GM19193 (cell line): ENCODE data around the gene PROZ.

ENCODE experiments used
- POLR2A ChIP-seq: IDR thresholded peaks from 4 replicates; pipeline ENCODE4 v1.6.1; 2011; ENCODE audit not compliant: insufficient read depth, insufficient read length; ENCODE audit errors: extremely low read depth

PROZ gene

GRCh38 chr13:113126265-113127150, 31.9 kb upstream of the PROZ start:
- TF ChIP-seq POLR2A: no peak

DNA sequence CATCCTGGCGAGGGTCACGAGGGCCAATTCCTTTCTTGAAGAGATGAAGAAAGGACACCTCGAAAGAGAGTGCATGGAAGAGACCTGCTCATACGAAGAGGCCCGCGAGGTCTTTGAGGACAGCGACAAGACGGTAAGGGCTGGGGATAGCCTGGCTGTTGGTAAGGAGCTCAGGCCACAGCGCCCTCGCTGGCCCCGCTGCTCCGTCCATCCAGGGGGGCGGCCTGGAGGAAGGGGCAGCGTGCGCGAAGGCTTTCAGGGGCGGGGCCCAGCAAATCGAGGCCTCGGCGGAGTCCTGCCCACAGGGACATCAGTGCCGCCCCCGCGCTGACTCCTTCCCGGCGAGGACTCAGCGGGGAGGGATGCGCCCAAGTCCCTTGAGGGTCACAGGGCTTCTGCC, 29.0 kb upstream of the PROZ start:
- no peak for TF ChIP-seq POLR2A

- TF ChIP-seq POLR2A: no peak
These were observed 28.3 kb upstream of the PROZ start for GRCh38 chr13:113129921-113130750.

- TF ChIP-seq POLR2A: no peak
These were observed 23.1 kb upstream of the PROZ start for GRCh38 chr13:113135281-113135760.

- no peak for TF ChIP-seq POLR2A
These were observed 20.7 kb upstream of the PROZ start for GRCh38 chr13:113137691-113138298.

DNA sequence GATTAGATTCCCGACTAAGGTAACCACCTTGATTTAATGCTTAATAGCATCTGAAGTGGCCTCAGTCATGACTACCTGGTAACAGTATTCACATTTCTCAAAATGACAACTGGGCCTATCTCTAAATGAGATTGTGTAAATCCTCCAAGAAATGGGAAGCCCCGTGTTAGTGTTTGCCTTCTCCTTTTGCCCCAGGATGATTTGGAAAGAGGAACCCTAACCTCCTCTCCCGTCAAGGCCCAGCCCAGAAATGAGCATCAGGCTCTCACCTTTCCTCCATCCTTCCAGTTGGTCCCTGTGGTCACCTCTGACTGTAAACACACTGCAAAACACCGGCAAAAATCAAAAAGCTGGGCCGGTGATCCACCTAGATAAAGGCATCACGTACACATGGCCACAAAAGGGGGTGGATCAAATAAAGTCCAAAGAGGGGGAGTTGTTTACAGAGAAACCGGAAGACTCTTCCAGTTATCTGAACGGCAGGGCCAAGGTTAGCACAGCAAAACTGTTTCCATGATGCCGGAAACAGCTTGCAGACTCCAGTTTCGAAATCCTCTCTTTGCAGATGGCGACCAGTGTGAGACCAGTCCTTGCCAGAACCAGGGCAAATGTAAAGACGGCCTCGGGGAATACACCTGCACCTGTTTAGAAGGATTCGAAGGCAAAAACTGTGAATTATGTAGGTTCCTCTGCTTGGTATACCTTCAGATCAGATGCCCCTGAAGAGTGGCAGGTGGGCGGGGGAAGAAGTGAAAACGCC, 19.5 kb upstream of the PROZ start:
- TF ChIP-seq POLR2A: no peak

DNA sequence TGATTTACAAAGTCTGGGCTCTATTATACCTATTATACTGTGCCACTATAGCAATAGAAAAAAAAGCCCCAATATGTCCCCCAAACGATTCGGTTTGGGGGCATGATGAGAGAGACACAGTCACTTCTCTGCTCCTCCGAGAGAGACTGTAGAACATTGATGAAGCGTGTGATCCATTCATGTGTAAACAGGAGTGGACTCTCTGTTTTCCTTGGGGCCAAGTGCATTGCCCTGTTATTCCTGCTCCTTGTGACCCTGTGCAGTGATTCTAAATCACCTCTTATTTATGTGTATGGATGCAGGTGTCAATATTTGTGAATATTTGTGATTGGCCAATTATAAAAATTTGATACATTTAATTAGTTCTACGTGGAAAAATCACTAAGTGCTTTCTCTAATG, 18.9 kb upstream of the PROZ start:
- no peak for TF ChIP-seq POLR2A

GRCh38 chr13:113140677-113141600, 17.5 kb upstream of the PROZ start:
- TF ChIP-seq POLR2A: no peak

DNA sequence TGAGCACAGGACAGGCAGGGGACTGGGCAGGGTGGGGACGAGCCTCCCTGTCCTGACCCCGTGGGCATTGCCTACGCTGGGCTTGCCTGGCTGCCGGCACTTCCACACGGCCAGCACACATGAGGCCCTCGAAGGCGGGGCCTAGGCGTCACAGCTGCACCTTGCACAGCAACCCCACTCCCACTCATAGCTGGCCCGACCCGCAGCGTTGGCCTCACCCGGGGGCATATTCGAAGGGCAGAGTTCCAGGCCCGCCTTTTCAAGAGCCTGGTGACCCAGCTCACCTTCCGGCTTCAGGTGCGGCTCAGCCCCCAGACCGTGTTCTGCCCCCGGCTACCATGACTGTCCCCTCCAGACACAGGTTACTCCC, 16.9 kb upstream of the PROZ start:
- TF ChIP-seq POLR2A: no peak

- no peak for TF ChIP-seq POLR2A
These were observed 15.6 kb upstream of the PROZ start for GRCh38 chr13:113142876-113143275.

GRCh38 chr13:113143466-113144254, 14.8 kb upstream of the PROZ start:
- no peak for TF ChIP-seq POLR2A

GRCh38 chr13:113144255-113144629, 14.2 kb upstream of the PROZ start:
- no peak for TF ChIP-seq POLR2A

DNA sequence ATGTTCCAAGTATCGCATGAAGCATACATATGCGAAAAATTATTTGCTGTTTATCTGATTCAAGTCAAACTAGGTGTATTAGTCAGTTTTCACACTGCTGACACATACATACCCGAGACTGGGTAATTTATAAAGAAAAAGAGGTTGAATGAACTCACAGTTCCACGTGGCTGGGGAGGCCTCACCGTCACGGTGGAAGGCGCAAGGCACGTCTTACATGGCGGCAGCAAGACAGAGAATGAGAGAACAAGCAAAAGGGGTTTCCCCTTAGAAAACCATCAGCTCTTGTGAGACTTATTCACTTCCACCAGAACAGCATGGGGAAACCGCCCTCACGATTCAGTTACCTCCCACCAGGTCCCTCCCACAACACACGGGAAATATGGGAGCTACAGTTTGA, 13.0 kb upstream of the PROZ start:
- no peak for TF ChIP-seq POLR2A
